ENCODE data around the gene USP54. TPM values are rescaled to one million over a fixed set of nuclear protein-coding genes. Genes with fewer than 3 reads are reported as not detected.

The USP54 gene
- total RNA-seq, 1 experiment from 2014 or later: 37.9 TPM

GRCh38 chr10:73486601-73487000, 104.5 kb downstream of the USP54 start:
- no peak overlapping the region for H3K14ac ChIP-seq (ENCODE audit: insufficient read depth, low read length)
- peaks cover 4 to 31% (median 10%) of the 10 kb centered on the region in 3 experiments; a peak in 6 of 7 replicates for H3K36me3 Mint-ChIP-seq (ENCODE audit: insufficient read depth in 1 of 3, low read depth in 3 of 3)
- no peak for DNase-seq
- no peaks in the 10 kb centered on the region for H3K9me3 ChIP-seq (ENCODE audit: control insufficient read depth, low read depth, low read length)
- H3K27ac ChIP-seq (ENCODE audit: insufficient read length, low read depth, low read length): no peak overlapping the region
- H2BK15ac ChIP-seq (ENCODE audit: low read depth, low read length): no peak overlapping the region
- no peaks in the 10 kb centered on the region for H4K20me1 ChIP-seq (ENCODE audit: control insufficient read depth, insufficient read depth, insufficient read length)
- peaks cover 3% of the 10 kb centered on the region; the same call in 1 of the 2 replicates for H3K79me2 ChIP-seq (ENCODE audit: insufficient read depth, low read length)
- no peak overlapping the region for H2AK5ac ChIP-seq (ENCODE audit: insufficient read length, low read length)
- no peak overlapping the region for H3T11ph ChIP-seq (ENCODE audit: low read length)
- no peaks in the 10 kb centered on the region for H3K9me3 Mint-ChIP-seq
- H4K91ac ChIP-seq (ENCODE audit: insufficient read length, low read depth, low read length): no peak overlapping the region
- peaks cover 2% of the 10 kb centered on the region for H3K79me1 ChIP-seq (ENCODE audit: insufficient read depth, low read depth, low read length, poor library complexity, severe bottlenecking)
- no peak overlapping the region for H3K18ac ChIP-seq (ENCODE audit: insufficient read length, low read depth, low read length)
- H2BK12ac ChIP-seq (ENCODE audit: insufficient read length, low read depth, low read length): no peak overlapping the region
- no peaks in the 10 kb centered on the region for H3K4me1 Mint-ChIP-seq
- no peak overlapping the region for H2AFZ ChIP-seq (ENCODE audit: low read length)
- H2BK20ac ChIP-seq (ENCODE audit: low read depth, low read length, poor library complexity, severe bottlenecking): no peak overlapping the region
- H4K5ac ChIP-seq (ENCODE audit: insufficient read length, low read depth, low read length): no peak overlapping the region
- no peak overlapping the region for H3K56ac ChIP-seq (ENCODE audit: insufficient read length, low read depth, low read length)
- H4K8ac ChIP-seq (replicated peaks; ENCODE audit: insufficient read length, low read depth, low read length): no peak overlapping the region
- no peaks in the 10 kb centered on the region for H3K4me1 ChIP-seq (ENCODE audit: insufficient read depth, low read length)
- H3K27me3 Mint-ChIP-seq (ENCODE audit: low read depth): no peaks in the 10 kb centered on the region
- WGBS (ENCODE audit: extremely low coverage, insufficient read length, low lambda C conversion rate): no CpG with 5 or more reads among the region's 4 CpGs
- H3K23ac ChIP-seq (ENCODE audit: insufficient read length, low read depth, low read length): no peak overlapping the region
- H2BK5ac ChIP-seq (ENCODE audit: insufficient read length, low read length): no peak overlapping the region
- H3K4me2 ChIP-seq (ENCODE audit: insufficient read depth, insufficient read length, low read length): no peak overlapping the region
- H3K27ac Mint-ChIP-seq: no peak overlapping the region; a peak in 2 of 7 replicates
- no peak overlapping the region for H3K4me3 Mint-ChIP-seq
- H2BK120ac ChIP-seq (ENCODE audit: low read depth, low read length, poor library complexity, severe bottlenecking): no peak overlapping the region
- H3K23me2 ChIP-seq (ENCODE audit: insufficient read length, low read depth, low read length, poor library complexity, severe bottlenecking): no peaks in the 10 kb centered on the region
- no peak overlapping the region for H3K4ac ChIP-seq (ENCODE audit: low read depth, low read length)
- no peaks in the 10 kb centered on the region for H3K27me3 ChIP-seq (ENCODE audit: insufficient read depth, low read length)
- H3K9ac ChIP-seq (ENCODE audit: extremely low read depth, insufficient read length, low read length): no peak overlapping the region
- no peak for TF ChIP-seq CTCF (conservative IDR thresholded peaks at IDR 0.05)

Data from H9 (cell line).